CD1c-positive myeloid dendritic cell (primary cell): Measurements from ENCODE around the gene VIPR2.

Source experiments
- DNase-seq: peaks from one replicate; pipeline ENCODE4 v3.0.0-alpha.2; 2016; ENCODE audit errors: extremely low spot score

VIPR2 gene

GRCh38 chr7:159158125-159158887 is 13.6 kb upstream of the VIPR2 start:
- DNase-seq, result no peak

GRCh38 chr7:159157714-159158113 is 13.0 kb upstream of the VIPR2 start:
- no peak for DNase-seq

- DNase-seq, result no peak
These were observed 12.0 kb upstream of the VIPR2 start for GRCh38 chr7:159156436-159157245.

- no peak for DNase-seq
These were observed 10.7 kb upstream of the VIPR2 start for GRCh38 chr7:159155410-159155809.

- no peak for DNase-seq
These were observed 9.6 kb upstream of the VIPR2 start for GRCh38 chr7:159154243-159154642.

- DNase-seq, result no peak
These were observed 8.8 kb upstream of the VIPR2 start for GRCh38 chr7:159153511-159153910.

- DNase-seq, result no peak
These were observed 8.1 kb upstream of the VIPR2 start for GRCh38 chr7:159152816-159153215.

GRCh38 chr7:159151231-159151630 is 6.6 kb upstream of the VIPR2 start:
- DNase-seq, result no peak

- DNase-seq, result no peak
These were observed 4.8 kb upstream of the VIPR2 start for GRCh38 chr7:159149488-159149887.

GRCh38 chr7:159148430-159149395 is 4.0 kb upstream of the VIPR2 start:
- no peak for DNase-seq

- DNase-seq, result no peak
These were observed 3.0 kb upstream of the VIPR2 start for GRCh38 chr7:159147687-159148086.

- DNase-seq, result no peak
These were observed 2.6 kb upstream of the VIPR2 start for GRCh38 chr7:159147246-159147645.

- DNase-seq, result no peak
These were observed 1.6 kb upstream of the VIPR2 start for GRCh38 chr7:159146084-159146858.

GRCh38 chr7:159145490-159145855 is 806 bp upstream of the VIPR2 start:
- DNase-seq, result no peak

GRCh38 chr7:159143780-159144757 is 598 bp downstream of the VIPR2 start:
- DNase-seq, result no peak

GRCh38 chr7:159142730-159143129 is 1.9 kb downstream of the VIPR2 start:
- no peak for DNase-seq

- DNase-seq, result no peak
These were observed 2.5 kb downstream of the VIPR2 start for GRCh38 chr7:159142199-159142598.

GRCh38 chr7:159141660-159142059 is 3.0 kb downstream of the VIPR2 start:
- no peak for DNase-seq

GRCh38 chr7:159141167-159141566 is 3.5 kb downstream of the VIPR2 start:
- no peak for DNase-seq
